H1 (cell line): ENCODE results near the gene ZFAND6. TPM values are rescaled to one million over a fixed set of nuclear protein-coding genes. Genes with fewer than 3 reads are reported as not detected.

Source experiments
- CTCF ChIA-PET: fragments of 300-600 bp; sonication (Branson Sonifier 250); formaldehyde crosslinking; loops from one replicate; lab custom pipeline; 2021; ENCODE audit not compliant: partially characterized antibody; lab: Charles Lee
- POLR2A ChIA-PET: fragments of 300-600 bp; sonication (Branson Sonifier 250); formaldehyde crosslinking; loops from one replicate; lab custom pipeline; 2021; ENCODE audit warnings: inconsistent platforms; ENCODE audit not compliant: partially characterized antibody; lab: Charles Lee
- DNase-seq, 2 experiments: peaks; one replicate each; pipeline versions ENCODE4 v3.0.0 to v3.0.0-alpha.2; 2010 to 2022; ENCODE audit warnings: low spot score in 2 of 2, low read depth in 1 of 2, mixed read lengths in 1 of 2
- FAIRE-seq: peaks from 2 replicates; lab custom pipeline; 2011; peaks lifted over from hg19 to GRCh38; lab: Jason Lieb, UNC
- H2AFZ ChIP-seq: 2 replicates; pipeline ENCODE4 v1.8.1; 2012; ENCODE audit warnings: low read length, inconsistent platforms
- H2AK5ac ChIP-seq: 2 replicates; pipeline ENCODE4 v1.6.1; 2013; ENCODE audit warnings: low read depth, low read length
- H2BK120ac ChIP-seq: replicated peaks from 2 replicates; pipeline ENCODE3; 2013; ENCODE audit warnings: low read depth, low read length, inconsistent platforms
- H2BK12ac ChIP-seq: 2 replicates; pipeline ENCODE4 v1.6.1; 2013; ENCODE audit warnings: low read depth, low read length
- H2BK15ac ChIP-seq: 2 replicates; pipeline ENCODE4 v1.6.1; 2013; ENCODE audit warnings: low read length
- H2BK20ac ChIP-seq: 2 replicates; pipeline ENCODE4 v1.6.1; 2013; ENCODE audit warnings: low read length
- H2BK5ac ChIP-seq: 2 replicates; pipeline ENCODE4 v1.6.1; 2013; ENCODE audit warnings: low read depth, low read length
- H3K14ac ChIP-seq: 2 replicates; pipeline ENCODE4 v1.6.1; 2013; ENCODE audit warnings: inconsistent platforms; ENCODE audit not compliant: insufficient read length
- H3K18ac ChIP-seq: 2 replicates; pipeline ENCODE4 v1.6.1; 2013; ENCODE audit warnings: low read length; ENCODE audit errors: extremely low read depth
- H3K23ac ChIP-seq: 2 replicates; pipeline ENCODE4 v1.6.1; 2013; ENCODE audit warnings: inconsistent platforms; ENCODE audit not compliant: insufficient read length
- H3K23me2 ChIP-seq: 2 replicates; pipeline ENCODE4 v1.6.1; 2013; ENCODE audit warnings: low read depth, low read length
- H3K27ac ChIP-seq: 2 replicates; pipeline ENCODE4 v1.6.1; 2011; ENCODE audit warnings: low read depth, low read length, inconsistent platforms
- H3K27me3 ChIP-seq, 4 experiments: replicated peaks in 1 of 4; 1 replicate in 1 of 4; 2 replicates in 3 of 4; pipeline versions ENCODE4 v1.6.1 to v1.8.1; 2011 to 2013; ENCODE audit warnings: low read length in 3 of 4, mild to moderate bottlenecking in 3 of 4, inconsistent platforms in 2 of 4, mixed read lengths in 2 of 4, moderate library complexity in 1 of 4; ENCODE audit not compliant: control insufficient read depth in 3 of 4, insufficient read depth in 3 of 4; ENCODE audit errors: extremely low read depth in 1 of 4
- H3K36me3 ChIP-seq, 4 experiments: 2 replicates each; pipeline versions ENCODE4 v1.6.1 to v1.8.1; 2011 to 2013; ENCODE audit warnings: mild to moderate bottlenecking in 4 of 4, low read length in 3 of 4, moderate library complexity in 2 of 4, control low read depth in 1 of 4, inconsistent platforms in 1 of 4; ENCODE audit not compliant: insufficient read depth in 4 of 4, control insufficient read depth in 2 of 4
- H3K4ac ChIP-seq: replicated peaks from 2 replicates; pipeline ENCODE3; 2013; ENCODE audit warnings: low read length, low read depth, mixed read lengths, inconsistent platforms; ENCODE audit not compliant: insufficient read length
- H3K4me1 ChIP-seq, 4 experiments: replicated peaks in 1 of 4; 1 replicate in 1 of 4; 2 replicates in 3 of 4; pipeline versions ENCODE4 v1.6.1 to v1.8.1; 2011 to 2013; ENCODE audit warnings: low read length in 3 of 4, inconsistent platforms in 2 of 4, mixed read lengths in 1 of 4; ENCODE audit not compliant: insufficient read depth in 4 of 4, control insufficient read depth in 3 of 4
- H3K4me2 ChIP-seq, 2 experiments: 2 replicates each; pipeline versions ENCODE4 v1.6.1 to v1.8.1; 2011 to 2013; ENCODE audit warnings: low read depth in 2 of 2, low read length in 2 of 2, control low read depth in 1 of 2, inconsistent platforms in 1 of 2, mild to moderate bottlenecking in 1 of 2; ENCODE audit not compliant: insufficient read depth in 1 of 2
- H3K4me3 ChIP-seq, 4 experiments: fragments of 200-600, 300-600 bp in 1 of 4; sonication (generic), shearing (Covaris generic), sonication (Bioruptor Twin) in 1 of 4; 2 replicates each; pipeline versions ENCODE4 v1.5.1 to v1.8.1; 2011 to 2016; ENCODE audit warnings: low read length in 4 of 4, low read depth in 3 of 4, control low read depth in 2 of 4, inconsistent platforms in 2 of 4, mild to moderate bottlenecking in 2 of 4, mixed read lengths in 1 of 4, moderate library complexity in 1 of 4; ENCODE audit not compliant: insufficient read depth in 2 of 4; ENCODE audit errors: extremely low read depth in 1 of 4
- H3K56ac ChIP-seq: replicated peaks from 2 replicates; pipeline ENCODE3; 2013; ENCODE audit warnings: low read depth, mild to moderate bottlenecking, mixed read lengths, low read length, inconsistent platforms; ENCODE audit not compliant: insufficient read length
- H3K79me1 ChIP-seq: 2 replicates; pipeline ENCODE4 v1.6.1; 2013; ENCODE audit warnings: low read depth, low read length, control low read depth
- H3K79me2 ChIP-seq, 2 experiments: 2 replicates each; pipeline versions ENCODE4 v1.6.1 to v1.8.1; 2012 to 2013; ENCODE audit warnings: low read length in 2 of 2, mild to moderate bottlenecking in 2 of 2, inconsistent platforms in 1 of 2; ENCODE audit not compliant: insufficient read depth in 2 of 2, control insufficient read depth in 1 of 2
- H3K9ac ChIP-seq, 4 experiments: replicated peaks in 1 of 4; 1 replicate in 1 of 4; 2 replicates in 3 of 4; pipeline versions ENCODE4 v1.6.1 to v1.8.1; 2011 to 2013; ENCODE audit warnings: low read depth in 3 of 4, low read length in 3 of 4, control low read depth in 2 of 4, mild to moderate bottlenecking in 2 of 4, moderate library complexity in 2 of 4, inconsistent platforms in 1 of 4; ENCODE audit errors: extremely low read depth in 1 of 4
- H3K9me3 ChIP-seq, 2 experiments: 2 replicates each; pipeline versions ENCODE4 v1.6.1 to v1.8.1; 2012 to 2013; ENCODE audit warnings: mild to moderate bottlenecking in 2 of 2, moderate library complexity in 2 of 2, control low read depth in 1 of 2, inconsistent platforms in 1 of 2, low read depth in 1 of 2, low read length in 1 of 2, mixed read lengths in 1 of 2; ENCODE audit not compliant: insufficient read depth in 2 of 2
- H4K20me1 ChIP-seq, 2 experiments: replicated peaks in 1 of 2; 2 replicates each; pipeline versions ENCODE3 to v1.8.1; 2011 to 2013; ENCODE audit warnings: inconsistent platforms in 2 of 2, low read length in 2 of 2, mild to moderate bottlenecking in 1 of 2; ENCODE audit not compliant: insufficient read depth in 2 of 2, control insufficient read depth in 1 of 2
- H4K5ac ChIP-seq: 2 replicates; pipeline ENCODE4 v1.6.1; 2013; ENCODE audit warnings: low read length, low read depth, mixed read lengths, inconsistent platforms; ENCODE audit not compliant: insufficient read length
- H4K8ac ChIP-seq: 2 replicates; pipeline ENCODE4 v1.8.0; 2013; ENCODE audit warnings: mild to moderate bottlenecking, moderate library complexity, low read length, inconsistent platforms; ENCODE audit not compliant: insufficient read depth; ENCODE audit errors: extremely low read depth
- H4K91ac ChIP-seq: replicated peaks from 2 replicates; pipeline ENCODE3; 2013; ENCODE audit warnings: low read length, mixed read lengths, inconsistent platforms; ENCODE audit not compliant: insufficient read length
- BACH1 ChIP-seq: IDR thresholded peaks from 2 replicates; pipeline ENCODE4 v1.6.1; 2012; ENCODE audit warnings: low read length, improper control_type of control experiment
- BCL11A ChIP-seq, 2 experiments: IDR thresholded peaks; one replicate each; pipeline ENCODE4 v1.6.1; 2011; ENCODE audit warnings: low read depth in 2 of 2, low read length in 2 of 2, mild to moderate bottlenecking in 2 of 2
- BRCA1 ChIP-seq: IDR thresholded peaks from 2 replicates; pipeline ENCODE4 v1.6.1; 2012; ENCODE audit warnings: low read depth, low read length, improper control_type of control experiment
- EZH2 ChIP-seq: fragments of 200-600 bp; sonication (generic); IDR thresholded peaks from 2 replicates; pipeline ENCODE4 v1.7.1; 2012; ENCODE audit warnings: low read depth, mild to moderate bottlenecking, moderate library complexity, low read length, inconsistent platforms; ENCODE audit not compliant: severe bottlenecking
- JUN ChIP-seq: IDR thresholded peaks from 2 replicates; pipeline ENCODE4 v1.6.1; 2011; ENCODE audit warnings: low read depth, mild to moderate bottlenecking, improper control_type of control experiment, low read length
- KDM5A ChIP-seq: fragments of 200-600 bp; IDR thresholded peaks from 2 replicates; pipeline ENCODE4 v1.7.1; 2012; ENCODE audit warnings: mild to moderate bottlenecking, low read length, inconsistent platforms, mixed read lengths
- PHF8 ChIP-seq: fragments of 200-600 bp; sonication (generic); conservative IDR thresholded peaks from 2 replicates; pipeline ENCODE4 v1.7.1; 2012; ENCODE audit warnings: low read depth, mild to moderate bottlenecking, inconsistent platforms, low read length, moderate library complexity
- POLR2AphosphoS5 ChIP-seq: IDR thresholded peaks from 2 replicates; pipeline ENCODE4 v1.6.1; 2011; ENCODE audit warnings: low read depth, low read length
- POU5F1 ChIP-seq: IDR thresholded peaks from 2 replicates; pipeline ENCODE4 v1.6.1; 2011; ENCODE audit warnings: low read depth, mild to moderate bottlenecking, low read length, moderate library complexity
- SIN3A ChIP-seq, 2 experiments: IDR thresholded peaks in 1 of 2; conservative IDR thresholded peaks in 1 of 2; 2 replicates each; pipeline ENCODE4 v1.6.1; 2011 to 2012; ENCODE audit warnings: low read length in 2 of 2, improper control_type of control experiment in 1 of 2, low read depth in 1 of 2, mild to moderate bottlenecking in 1 of 2
- SUZ12 ChIP-seq: fragments of 200-600 bp; sonication (generic); IDR thresholded peaks from 2 replicates; pipeline ENCODE4 v1.6.1; 2012; ENCODE audit warnings: mild to moderate bottlenecking, inconsistent platforms, low read length, moderate library complexity, mixed read lengths
- TEAD4 ChIP-seq: IDR thresholded peaks from 2 replicates; pipeline ENCODE4 v1.6.1; 2012; ENCODE audit warnings: low read depth, low read length, inconsistent platforms, mixed read lengths
- WGBS, 2 experiments: shearing (Covaris generic) in 1 of 2; methylation state at CpG; one replicate each; pipeline versions ENCODE4 v1.1.6 to v1.1.7; 2013 to 2015; ENCODE audit warnings: low lambda C conversion rate in 2 of 2, mixed read lengths in 2 of 2, inconsistent platforms in 1 of 2, low coverage in 1 of 2, missing lambda C conversion rate in 1 of 2; ENCODE audit not compliant: insufficient replicate concordance in 2 of 2, insufficient coverage in 1 of 2, insufficient read length in 1 of 2; ENCODE audit errors: extremely low coverage in 1 of 2, missing lambda C conversion rate in 1 of 2; 5-methylcytosine and 5-hydroxymethylcytosine counted together
- polyA plus RNA-seq, 7 experiments: library from polyadenylated mRNA; depleted of rRNA in 3 of 7; stranded (reverse) in 5 of 7; unstranded in 2 of 7; fragments of >200 nt in 5 of 7; fragments of 200-250 nt in 2 of 7; gene quantifications; 1 replicate in 5 of 7; 2 replicates in 1 of 7; 4 replicates in 1 of 7; pipeline versions ENCODE4 v1.2.1 to v1.2.3, GENCODE V29; 2011 to 2013; ENCODE audit warnings: missing spikeins in 2 of 7, mixed read lengths in 2 of 7
- total RNA-seq: library from RNA; stranded (reverse); fragmentation: NEBNext Ultra II Directional; extraction: Animal tissue kit (Norgen Biotek cat#: 25700); gene quantifications from 2 replicates; pipeline ENCODE4 v1.2.1, GENCODE V29; 2021
- TF ChIP-seq, protein P1 (sequence below): IDR thresholded peaks from 2 replicates; pipeline ENCODE4 v1.6.1; 2011; ENCODE audit warnings: low read depth, mild to moderate bottlenecking, low read length; ENCODE audit not compliant: insufficient read depth
- TF ChIP-seq, protein P2 (sequence below): IDR thresholded peaks from 2 replicates; pipeline ENCODE4 v1.6.1; 2012; ENCODE audit warnings: inconsistent platforms

The ZFAND6 gene
- total and polyA plus RNA-seq, 2 of the 8 experiments (the other 6 are each of a cell fraction or from before 2014, with no cell fraction given) = 136 to 237 TPM

DNA sequence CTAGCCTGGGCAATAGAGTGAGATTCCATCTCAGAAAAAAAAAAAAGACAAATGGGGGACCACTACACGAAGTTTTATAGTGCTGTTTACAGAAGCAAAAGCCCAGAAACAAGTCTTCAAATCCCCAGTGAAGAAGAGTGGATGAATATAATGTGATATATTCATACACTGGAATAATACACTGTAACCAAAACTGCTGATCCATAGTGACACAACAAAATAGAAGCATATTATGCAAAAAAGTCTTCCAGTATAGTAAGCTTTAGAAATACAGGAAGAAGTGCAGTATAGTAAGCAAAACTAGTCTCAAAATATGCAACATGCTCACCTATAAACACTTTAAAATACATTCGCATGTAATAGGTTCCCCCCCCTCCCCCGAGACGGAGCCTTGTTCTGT lies 81.4 kb downstream of the ZFAND6 start:
- Histone ChIP-seq H3K18ac (no peak overlapping the region), H2AK5ac (no peak overlapping the region), H3K36me3 (peaks cover 0 to 5% (median 0%) of the 10 kb centered on the region in 4 experiments; a peak in 2 of 8 replicates), H3K9ac (no peak overlapping the region), H3K27ac (no peak overlapping the region), H3K79me2 (no peaks in the 10 kb centered on the region), H4K5ac (no peak overlapping the region), H2BK20ac (no peak overlapping the region), H3K14ac (no peak overlapping the region), H3K9me3 (no peaks in the 10 kb centered on the region), H3K4ac (no peak overlapping the region), H2BK15ac (no peak overlapping the region), H3K23ac (no peak overlapping the region), H3K23me2 (no peaks in the 10 kb centered on the region), H3K4me2 (no peak overlapping the region), H2BK12ac (no peak overlapping the region), H4K20me1 (no peaks in the 10 kb centered on the region), H2BK120ac (no peak overlapping the region), H3K79me1 (no peaks in the 10 kb centered on the region), H2AFZ (no peak overlapping the region), H4K8ac (no peak overlapping the region), H3K4me1 (no peaks in the 10 kb centered on the region), H4K91ac (no peak overlapping the region), H3K4me3 (no peak overlapping the region), H2BK5ac (no peak overlapping the region), H3K56ac (no peak overlapping the region), H3K27me3 (no peaks in the 10 kb centered on the region)
- CTCF ChIA-PET = interaction anchor here (1.2 kb wide), 1 partner anchor 27 kb away, joined by 3 read pairs; no protein-coding TSS in a partner anchor
- 92% methylated on average over 4 of the region's 4 CpGs; no CpG with 5 or more reads in 1 of the 2 experiments for WGBS, 2 experiments
- DNase-seq (no peak), FAIRE-seq (no peak)
- POLR2A ChIA-PET = interaction anchor here (0.6 to 3.9 kb wide), 3 partner anchors 8 to 13 kb away, joined by 3 to 11 read pairs (median 3); no protein-coding TSS in a partner anchor
- TF ChIP-seq JUN (no peak), TEAD4 (no peak), EZH2 (no peak), POLR2AphosphoS5 (no peak), KDM5A (no peak), BACH1 (no peak), BRCA1 (no peak), PHF8 (no peak), SUZ12 (no peak), POU5F1 (no peak), SIN3A (conservative IDR thresholded peaks at IDR 0.05 in 1 of 2, IDR thresholded peaks at IDR 0.05 in 1 of 2; ENCODE audit: low read depth in 1 of 2, low read length in 2 of 2) (no peak), BCL11A (IDR thresholded peaks at IDR 0.05; ENCODE audit: low read depth in 2 of 2, low read length in 2 of 2) (no peak)
- TF ChIP-seq, protein P1, sequence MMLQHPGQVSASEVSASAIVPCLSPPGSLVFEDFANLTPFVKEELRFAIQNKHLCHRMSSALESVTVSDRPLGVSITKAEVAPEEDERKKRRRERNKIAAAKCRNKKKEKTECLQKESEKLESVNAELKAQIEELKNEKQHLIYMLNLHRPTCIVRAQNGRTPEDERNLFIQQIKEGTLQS = no peak
- TF ChIP-seq, protein P2, sequence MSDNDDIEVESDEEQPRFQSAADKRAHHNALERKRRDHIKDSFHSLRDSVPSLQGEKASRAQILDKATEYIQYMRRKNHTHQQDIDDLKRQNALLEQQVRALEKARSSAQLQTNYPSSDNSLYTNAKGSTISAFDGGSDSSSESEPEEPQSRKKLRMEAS = no peak
